NCI-H2196 (cell line): Measurements from ENCODE around the gene SIRT3.
"Not testable (repeated sequence)": the region's sequence is repeated elsewhere in the genome, so short reads cannot be mapped to it uniquely, and the experiment has no call there.

Experiments
- DNase-seq: peaks from one replicate; lab custom pipeline; 2025; ENCODE audit not compliant: unreplicated experiment; lab: John Stamatoyannopoulos, UW

SIRT3 gene

GRCh38 chr11:180242-180641 lies 55.9 kb downstream of the SIRT3 start:
- DNase-seq, result not testable (repeated sequence)
